ENCODE results near the gene DEGS2. TPM values are rescaled to one million over a fixed set of nuclear protein-coding genes. Genes with fewer than 3 reads are reported as not detected.

Gene DEGS2
- total and polyA plus RNA-seq, 2 donors (not counting 1 experiment from before 2014, with no cell fraction given) = 0.82 to 6.4 TPM

GRCh38 chr14:100178691-100179090, 19.2 kb upstream of the DEGS2 start:
- Mint-ChIP-seq H3K9me3 (ENCODE audit: insufficient read depth) (no peaks in the 10 kb centered on the region), H3K27ac (no peak overlapping the region), H3K4me1 (no peaks in the 10 kb centered on the region), H3K27me3 (peaks cover 6% of the 10 kb centered on the region), H3K4me3 (no peak overlapping the region)
- H3K27me3 ChIP-seq (replicated peaks in 1 of 4; ENCODE audit: control extremely low read depth in 1 of 4, control insufficient read depth in 3 of 4, insufficient read depth in 4 of 4, low read length in 3 of 4) = no peaks in the 10 kb centered on the region
- no peaks in the 10 kb centered on the region for H3K79me2 ChIP-seq (ENCODE audit: control insufficient read depth, insufficient read depth, low read length)
- no peaks in the 10 kb centered on the region for H3K9me3 ChIP-seq (ENCODE audit: control extremely low read depth in 1 of 3, control insufficient read depth in 2 of 3, insufficient read depth in 1 of 3, low read length in 2 of 3)
- no peak overlapping the region for H2AFZ ChIP-seq (ENCODE audit: insufficient read depth, low read depth, low read length, poor library complexity, severe bottlenecking)
- CTCF ChIA-PET = interaction anchor here (1.8 kb wide), 1 partner anchor 14 kb away, joined by 5 read pairs; no protein-coding TSS in a partner anchor
- H3K4me2 ChIP-seq (replicated peaks; ENCODE audit: low read depth, low read length, poor library complexity, severe bottlenecking) = no peak overlapping the region
- no peak overlapping the region for H3K9ac ChIP-seq (ENCODE audit: low read length)
- 94% methylated on average over 5 of the region's 7 CpGs for WGBS (ENCODE audit: insufficient coverage)
- ATAC-seq (ENCODE audit: low read depth) (no peak), DNase-seq (no peak)
- POLR2A ChIA-PET = no interaction called here
- H4K20me1 ChIP-seq (ENCODE audit: control insufficient read depth, insufficient read depth, low read length, poor library complexity, severe bottlenecking) = no peaks in the 10 kb centered on the region
- H3K4me3 ChIP-seq (ENCODE audit: control extremely low read depth in 1 of 5, extremely low read depth in 1 of 5, insufficient read depth in 1 of 5, low read depth in 2 of 5, low read length in 4 of 5) = no peak overlapping the region
- TF ChIP-seq CTCF (IDR thresholded peaks at IDR 0.05) (no peak), EZH2 (IDR thresholded peaks at IDR 0.05; ENCODE audit: borderline replicate concordance, insufficient read depth, low read depth, low read length, poor library complexity, severe bottlenecking) (no peak)
- no peak overlapping the region for H3K27ac ChIP-seq (ENCODE audit: low read length in 2 of 2)
- intact Hi-C loops (cut with micrococcal nuclease) = no loop called here
- H3K4me1 ChIP-seq (ENCODE audit: control insufficient read depth in 2 of 2, insufficient read depth in 2 of 2, low read length in 2 of 2) = no peaks in the 10 kb centered on the region
- H3K36me3 ChIP-seq (replicated peaks in 1 of 2; ENCODE audit: control extremely low read depth in 1 of 2, control insufficient read depth in 1 of 2, extremely low read depth in 1 of 2, insufficient read depth in 2 of 2, low read length in 1 of 2) = no peaks in the 10 kb centered on the region

DNA sequence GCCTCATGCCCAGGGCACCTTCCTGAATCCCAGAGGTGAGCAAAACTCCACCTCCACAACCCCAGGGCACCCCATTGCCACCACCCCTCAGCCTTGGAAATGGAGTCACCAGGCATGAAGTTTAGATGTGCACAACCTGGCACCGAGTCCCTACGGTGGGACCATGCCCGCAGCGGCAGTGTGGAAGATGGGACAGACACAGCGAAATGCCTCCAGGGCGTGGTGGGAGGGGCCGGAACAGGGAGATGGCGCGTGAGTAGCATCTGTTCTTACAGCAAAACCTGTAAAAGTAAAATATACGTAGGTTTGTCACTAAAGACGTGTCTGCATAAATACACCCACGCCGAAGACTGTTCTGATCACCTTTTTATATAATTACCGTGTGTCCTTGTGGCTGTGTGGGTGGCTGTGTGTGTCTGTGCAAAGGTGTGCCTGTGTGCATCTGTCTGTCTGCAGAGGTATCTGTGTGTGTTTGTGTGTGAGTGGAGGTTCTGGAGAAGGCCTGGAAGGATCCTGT, 17.4 kb upstream of the DEGS2 start:
- no peak for ATAC-seq (ENCODE audit: low read depth)
- Histone ChIP-seq H3K79me2 (ENCODE audit: control insufficient read depth, insufficient read depth, low read length) (no peaks in the 10 kb centered on the region), H3K27me3 (replicated peaks in 1 of 4; ENCODE audit: control extremely low read depth in 1 of 4, control insufficient read depth in 3 of 4, insufficient read depth in 4 of 4, low read length in 3 of 4) (peaks cover 0 to under 1% (median 0%) of the 10 kb centered on the region in 4 experiments), H3K9ac (ENCODE audit: low read length) (no peak overlapping the region), H3K9me3 (ENCODE audit: control extremely low read depth in 1 of 3, control insufficient read depth in 2 of 3, insufficient read depth in 1 of 3, low read length in 2 of 3) (no peaks in the 10 kb centered on the region), H3K4me2 (replicated peaks; ENCODE audit: low read depth, low read length, poor library complexity, severe bottlenecking) (no peak overlapping the region), H2AFZ (ENCODE audit: insufficient read depth, low read depth, low read length, poor library complexity, severe bottlenecking) (no peak overlapping the region), H4K20me1 (ENCODE audit: control insufficient read depth, insufficient read depth, low read length, poor library complexity, severe bottlenecking) (no peaks in the 10 kb centered on the region), H3K4me3 (ENCODE audit: control extremely low read depth in 1 of 5, extremely low read depth in 1 of 5, insufficient read depth in 1 of 5, low read depth in 2 of 5, low read length in 4 of 5) (no peak overlapping the region), H3K4me1 (ENCODE audit: control insufficient read depth in 2 of 2, insufficient read depth in 2 of 2, low read length in 2 of 2) (no peaks in the 10 kb centered on the region), H3K36me3 (replicated peaks in 1 of 2; ENCODE audit: control extremely low read depth in 1 of 2, control insufficient read depth in 1 of 2, extremely low read depth in 1 of 2, insufficient read depth in 2 of 2, low read length in 1 of 2) (no peaks in the 10 kb centered on the region), H3K27ac (ENCODE audit: low read length in 2 of 2) (no peak overlapping the region)
- peaks cover 13% of the 10 kb centered on the region for H3K27me3 Mint-ChIP-seq
- TF ChIP-seq EZH2 (IDR thresholded peaks at IDR 0.05; ENCODE audit: borderline replicate concordance, insufficient read depth, low read depth, low read length, poor library complexity, severe bottlenecking) = no peak
- TF ChIP-seq CTCF (IDR thresholded peaks at IDR 0.05) = no peak
- no peaks in the 10 kb centered on the region for H3K4me1 Mint-ChIP-seq
- CTCF ChIA-PET = no interaction called here
- H3K9me3 Mint-ChIP-seq (ENCODE audit: insufficient read depth) = no peaks in the 10 kb centered on the region
- intact Hi-C loops (cut with micrococcal nuclease) = no loop called here
- POLR2A ChIA-PET = interaction anchor here (0.6 kb wide), 1 partner anchor 96 kb away, joined by 8 read pairs; no protein-coding TSS in a partner anchor
- 93% methylated on average over 12 of the region's 14 CpGs for WGBS (ENCODE audit: insufficient coverage)
- H3K4me3 Mint-ChIP-seq = no peak overlapping the region
- DNase-seq = no peak
- H3K27ac Mint-ChIP-seq = no peak overlapping the region

All from B cell (primary cell).